GM12878 (cell line): ENCODE results near the gene TXNDC15. TPM values are rescaled to one million over a fixed set of nuclear protein-coding genes. Genes with fewer than 3 reads are reported as not detected.

ENCODE experiments used
- ATAC-seq: fragments of 200-7000 bp; cut with Tn5 transposase; 3 replicates; pipeline ENCODE4 v1.9.1; 2020; ENCODE audit warnings: mild to moderate bottlenecking, moderate library complexity
- BruUV-seq: library from RNA; stranded (reverse); fragments of 400-500 nt; replicated peaks from 2 replicates; lab custom pipeline; 2021; lab: Mats Ljungman, UMichigan
- CTCF ChIA-PET: fragments of 300-600 bp; sonication (Branson Sonifier 250); formaldehyde crosslinking; extraction: SDS; loops from one replicate; lab custom pipeline; 2021; ENCODE audit warnings: inconsistent platforms; lab: Yijun Ruan, JAX
- POLR2A ChIA-PET: fragments of 350-600 bp; formaldehyde crosslinking; extraction: SDS; loops from one replicate; lab custom pipeline; 2021; ENCODE audit warnings: inconsistent platforms; lab: Charles Lee
- RAD21 ChIA-PET: fragments of 300-600 bp; sonication (Branson Sonifier 250); formaldehyde crosslinking; loops from one replicate; lab custom pipeline; 2023; ENCODE audit warnings: antibody characterized with exemption; ENCODE audit not compliant: unreplicated experiment; lab: Charles Lee
- SMC1A ChIA-PET: fragments of 300-600 bp; sonication (Branson Sonifier 250); formaldehyde crosslinking; loops from one replicate; lab custom pipeline; 2023; ENCODE audit not compliant: unreplicated experiment, uncharacterized antibody; lab: Charles Lee
- DNase-seq: peaks from one replicate; pipeline ENCODE4 v3.0.0-alpha.2; 2011; ENCODE audit warnings: low read depth, low spot score
- FAIRE-seq: peaks from 3 replicates; lab custom pipeline; 2011; peaks lifted over from hg19 to GRCh38; lab: Jason Lieb, UNC
- H2AFZ ChIP-seq: 2 replicates; pipeline ENCODE4 v1.6.0; 2011; ENCODE audit warnings: low read depth, low read length, control low read depth; ENCODE audit not compliant: control insufficient read depth
- H3K27ac ChIP-seq: 2 replicates; pipeline ENCODE4 v1.5.1; 2011; ENCODE audit warnings: control low read depth; ENCODE audit not compliant: control insufficient read depth, insufficient read depth
- H3K27me3 ChIP-seq, 2 experiments: replicated peaks in 1 of 2; 2 replicates each; pipeline versions ENCODE4 v1.6.0 to v1.6.1; 2011; ENCODE audit warnings: low read length in 1 of 2; ENCODE audit not compliant: control insufficient read depth in 2 of 2, insufficient read depth in 2 of 2
- H3K36me3 ChIP-seq, 2 experiments: 2 replicates each; pipeline ENCODE4 v1.5.1; 2011; ENCODE audit warnings: low read length in 1 of 2; ENCODE audit not compliant: control insufficient read depth in 2 of 2, insufficient read depth in 2 of 2
- H3K4me1 ChIP-seq: 2 replicates; pipeline ENCODE4 v1.6.1; 2011; ENCODE audit warnings: mild to moderate bottlenecking, low read length, moderate library complexity, mixed read lengths; ENCODE audit not compliant: control insufficient read depth, insufficient read depth
- H3K4me2 ChIP-seq: 2 replicates; pipeline ENCODE4 v1.6.0; 2011; ENCODE audit warnings: control low read depth; ENCODE audit not compliant: control insufficient read depth, insufficient read depth
- H3K4me3 ChIP-seq: fragments of 200-600 bp; sonication (generic); 2 replicates; pipeline ENCODE4 v1.5.1; 2016
- H3K79me2 ChIP-seq: 2 replicates; pipeline ENCODE4 v1.6.0; 2011; ENCODE audit warnings: low read length; ENCODE audit not compliant: control insufficient read depth, insufficient read depth
- H3K9ac ChIP-seq: 2 replicates; pipeline ENCODE4 v1.8.0; 2011; ENCODE audit warnings: low read length, control low read depth, mixed read lengths; ENCODE audit not compliant: control insufficient read depth, insufficient read depth
- H3K9me3 ChIP-seq: replicated peaks from 3 replicates; pipeline ENCODE4 v1.5.1; 2011; ENCODE audit warnings: mild to moderate bottlenecking, low read length; ENCODE audit not compliant: control insufficient read depth, insufficient read depth
- H4K20me1 ChIP-seq: 2 replicates; pipeline ENCODE4 v1.6.0; 2011; ENCODE audit not compliant: control insufficient read depth, insufficient read depth
- BCLAF1 ChIP-seq: fragments of 450-650 bp; IDR thresholded peaks from 2 replicates; pipeline ENCODE4 v1.6.1; 2017; ENCODE audit warnings: antibody characterized with exemption, mild to moderate bottlenecking, moderate library complexity
- ELK1 ChIP-seq: IDR thresholded peaks from 2 replicates; pipeline ENCODE4 v1.6.1; 2012; ENCODE audit warnings: low read depth, low read length, improper control_type of control experiment
- HCFC1 ChIP-seq: fragments of 150-350 bp; IDR thresholded peaks from 2 replicates; pipeline ENCODE4 v1.6.1; 2014; ENCODE audit warnings: low read length
- HDGF ChIP-seq: fragments of 450-650 bp; IDR thresholded peaks from 2 replicates; pipeline ENCODE4 v1.6.1; 2016; ENCODE audit warnings: antibody characterized with exemption
- MXI1 ChIP-seq: fragments of 150-350 bp; IDR thresholded peaks from 2 replicates; pipeline ENCODE4 v1.6.1; 2011; ENCODE audit warnings: low read depth, mild to moderate bottlenecking, inconsistent platforms, low read length, improper control_type of control experiment
- MYB ChIP-seq: fragments of 150-350 bp; IDR thresholded peaks from 2 replicates; pipeline ENCODE4 v1.6.1; 2014; ENCODE audit warnings: mild to moderate bottlenecking, low read depth, low read length, borderline replicate concordance
- NR2C1 ChIP-seq: fragments of 450-650 bp; IDR thresholded peaks from 2 replicates; pipeline ENCODE4 v1.6.1; 2017; ENCODE audit warnings: antibody characterized with exemption, mild to moderate bottlenecking, moderate library complexity
- POLR2AphosphoS5 ChIP-seq: IDR thresholded peaks from 2 replicates; pipeline ENCODE4 v1.6.1; 2011; ENCODE audit warnings: mild to moderate bottlenecking, low read length, inconsistent platforms
- SMARCA5 ChIP-seq: fragments of 450-650 bp; IDR thresholded peaks from 2 replicates; pipeline ENCODE4 v1.6.1; 2017; ENCODE audit warnings: mild to moderate bottlenecking
- SP1 ChIP-seq: IDR thresholded peaks from one replicate; pipeline ENCODE4 v1.6.1; 2011; ENCODE audit warnings: low read depth, low read length
- TCF12 ChIP-seq: IDR thresholded peaks from 2 replicates; pipeline ENCODE4 v1.6.1; 2011; ENCODE audit warnings: low read depth, mild to moderate bottlenecking, low read length
- TCF7 ChIP-seq: IDR thresholded peaks from 2 replicates; pipeline ENCODE4 v1.6.1; 2014; ENCODE audit warnings: antibody characterized with exemption, borderline replicate concordance
- WGBS: methylation state at CpG from one replicate; pipeline ENCODE4 v1.1.6; 2016; ENCODE audit warnings: low lambda C conversion rate; ENCODE audit not compliant: insufficient replicate concordance, insufficient coverage; ENCODE audit errors: missing lambda C conversion rate; 5-methylcytosine and 5-hydroxymethylcytosine counted together
- in situ Hi-C: fragments of 300-500 bp; cut with MboI; formaldehyde crosslinking; loops from 9 replicates; pipeline ENCODE4 v1.14.3; 2018; ENCODE audit warnings: mixed read lengths
- intact Hi-C: fragments of 100-400 bp; cut with micrococcal nuclease; formaldehyde crosslinking; loops from one replicate; pipeline ENCODE4 v1.14.2; 2022; ENCODE audit not compliant: unreplicated experiment
- polyA plus RNA-seq, 11 experiments: library from polyadenylated mRNA; depleted of rRNA in 4 of 11; unstranded in 6 of 11; stranded (reverse) in 5 of 11; fragments of >200 nt; fragmentation: Nextera tagmentation in 4 of 11; fragmentation: Illumina TruSeq in 1 of 11; extraction: Ambion mirVana in 4 of 11; extraction: Trizol in 1 of 11; gene quantifications; 1 replicate in 1 of 11; 2 replicates in 10 of 11; pipeline versions ENCODE4 v1.2.1 to v1.2.3, GENCODE V29; 2011 to 2016; ENCODE audit warnings: inconsistent platforms in 2 of 11, missing spikeins in 2 of 11, low read depth in 1 of 11
- total RNA-seq, 4 experiments: library from RNA; depleted of rRNA in 3 of 4; stranded (reverse); fragments of >200 nt in 3 of 4; fragmentation: Illumina TruSeq in 1 of 4; extraction: Trizol in 1 of 4; gene quantifications; 2 replicates each; pipeline versions ENCODE4 v1.2.1 to v1.2.3, GENCODE V29; 2013 to 2021
- TF ChIP-seq, protein P1 (sequence below): IDR thresholded peaks from 2 replicates; pipeline ENCODE4 v1.6.1; 2012; ENCODE audit warnings: mild to moderate bottlenecking, low read depth, low read length
- TF ChIP-seq, protein P2 (sequence below): fragments of 450-650 bp; formaldehyde crosslinking; IDR thresholded peaks from 2 replicates; pipeline ENCODE4 v1.5.0; 2022; ENCODE audit warnings: mild to moderate bottlenecking, missing genetic modification characterization

Gene TXNDC15
- total and polyA plus RNA-seq, 10 of the 15 experiments (the other 5 are each of a cell fraction or from before 2014, with no cell fraction given) = 8.1 to 60.6 (median 38.1) TPM

GRCh38 chr5:134939500-134939899 is 65.3 kb downstream of the TXNDC15 start (continued):
- TF ChIP-seq, protein P1, sequence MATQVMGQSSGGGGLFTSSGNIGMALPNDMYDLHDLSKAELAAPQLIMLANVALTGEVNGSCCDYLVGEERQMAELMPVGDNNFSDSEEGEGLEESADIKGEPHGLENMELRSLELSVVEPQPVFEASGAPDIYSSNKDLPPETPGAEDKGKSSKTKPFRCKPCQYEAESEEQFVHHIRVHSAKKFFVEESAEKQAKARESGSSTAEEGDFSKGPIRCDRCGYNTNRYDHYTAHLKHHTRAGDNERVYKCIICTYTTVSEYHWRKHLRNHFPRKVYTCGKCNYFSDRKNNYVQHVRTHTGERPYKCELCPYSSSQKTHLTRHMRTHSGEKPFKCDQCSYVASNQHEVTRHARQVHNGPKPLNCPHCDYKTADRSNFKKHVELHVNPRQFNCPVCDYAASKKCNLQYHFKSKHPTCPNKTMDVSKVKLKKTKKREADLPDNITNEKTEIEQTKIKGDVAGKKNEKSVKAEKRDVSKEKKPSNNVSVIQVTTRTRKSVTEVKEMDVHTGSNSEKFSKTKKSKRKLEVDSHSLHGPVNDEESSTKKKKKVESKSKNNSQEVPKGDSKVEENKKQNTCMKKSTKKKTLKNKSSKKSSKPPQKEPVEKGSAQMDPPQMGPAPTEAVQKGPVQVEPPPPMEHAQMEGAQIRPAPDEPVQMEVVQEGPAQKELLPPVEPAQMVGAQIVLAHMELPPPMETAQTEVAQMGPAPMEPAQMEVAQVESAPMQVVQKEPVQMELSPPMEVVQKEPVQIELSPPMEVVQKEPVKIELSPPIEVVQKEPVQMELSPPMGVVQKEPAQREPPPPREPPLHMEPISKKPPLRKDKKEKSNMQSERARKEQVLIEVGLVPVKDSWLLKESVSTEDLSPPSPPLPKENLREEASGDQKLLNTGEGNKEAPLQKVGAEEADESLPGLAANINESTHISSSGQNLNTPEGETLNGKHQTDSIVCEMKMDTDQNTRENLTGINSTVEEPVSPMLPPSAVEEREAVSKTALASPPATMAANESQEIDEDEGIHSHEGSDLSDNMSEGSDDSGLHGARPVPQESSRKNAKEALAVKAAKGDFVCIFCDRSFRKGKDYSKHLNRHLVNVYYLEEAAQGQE = no peak
- TF ChIP-seq HDGF (no peak), TCF7 (no peak), SMARCA5 (no peak), HCFC1 (no peak), NR2C1 (no peak), MXI1 (no peak), MYB (no peak)

DNA sequence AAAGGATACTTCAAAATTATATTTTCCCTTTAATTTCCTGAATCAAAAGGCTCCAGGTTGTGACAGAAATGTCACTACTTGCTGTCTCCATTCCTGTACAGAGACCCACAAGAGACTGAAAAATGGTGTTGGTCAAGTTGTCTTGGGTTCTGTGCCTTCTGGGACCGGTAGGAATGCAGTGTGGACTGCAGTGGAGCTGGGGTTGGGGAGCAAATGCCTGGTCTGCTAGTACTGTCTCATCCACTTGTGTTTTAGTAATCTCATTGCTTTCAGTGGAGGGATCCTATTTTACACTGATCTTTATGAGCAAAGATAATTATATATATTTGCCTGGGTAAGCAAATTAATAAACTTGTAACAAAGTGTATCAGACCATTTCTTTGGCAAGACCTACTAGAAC is 69.4 kb downstream of the TXNDC15 start:
- Histone ChIP-seq H3K27me3 (no peaks in the 10 kb centered on the region), H2AFZ (no peak overlapping the region), H3K9ac (no peak overlapping the region), H3K4me3 (no peak overlapping the region), H3K27ac (no peak overlapping the region), H3K9me3 (no peaks in the 10 kb centered on the region), H3K36me3 (no peaks in the 10 kb centered on the region), H4K20me1 (no peaks in the 10 kb centered on the region), H3K4me1 (no peaks in the 10 kb centered on the region), H3K4me2 (no peak overlapping the region), H3K79me2 (no peaks in the 10 kb centered on the region)
- ATAC-seq (no peak), DNase-seq (no peak), FAIRE-seq (no peak)
- WGBS = 94% methylated on average over 1 of the region's 1 CpG
- no TSS peak for BruUV-seq
- CTCF ChIA-PET = no interaction called here
- intact Hi-C loops (no loop called here), in situ Hi-C loops (no loop called here)
- POLR2A ChIA-PET = no interaction called here
- RAD21 ChIA-PET = no interaction called here
- SMC1A ChIA-PET = no interaction called here
- TF ChIP-seq ELK1 (no peak), TCF12 (no peak), POLR2AphosphoS5 (no peak), SP1 (no peak), BCLAF1 (no peak)
- TF ChIP-seq, protein P2, sequence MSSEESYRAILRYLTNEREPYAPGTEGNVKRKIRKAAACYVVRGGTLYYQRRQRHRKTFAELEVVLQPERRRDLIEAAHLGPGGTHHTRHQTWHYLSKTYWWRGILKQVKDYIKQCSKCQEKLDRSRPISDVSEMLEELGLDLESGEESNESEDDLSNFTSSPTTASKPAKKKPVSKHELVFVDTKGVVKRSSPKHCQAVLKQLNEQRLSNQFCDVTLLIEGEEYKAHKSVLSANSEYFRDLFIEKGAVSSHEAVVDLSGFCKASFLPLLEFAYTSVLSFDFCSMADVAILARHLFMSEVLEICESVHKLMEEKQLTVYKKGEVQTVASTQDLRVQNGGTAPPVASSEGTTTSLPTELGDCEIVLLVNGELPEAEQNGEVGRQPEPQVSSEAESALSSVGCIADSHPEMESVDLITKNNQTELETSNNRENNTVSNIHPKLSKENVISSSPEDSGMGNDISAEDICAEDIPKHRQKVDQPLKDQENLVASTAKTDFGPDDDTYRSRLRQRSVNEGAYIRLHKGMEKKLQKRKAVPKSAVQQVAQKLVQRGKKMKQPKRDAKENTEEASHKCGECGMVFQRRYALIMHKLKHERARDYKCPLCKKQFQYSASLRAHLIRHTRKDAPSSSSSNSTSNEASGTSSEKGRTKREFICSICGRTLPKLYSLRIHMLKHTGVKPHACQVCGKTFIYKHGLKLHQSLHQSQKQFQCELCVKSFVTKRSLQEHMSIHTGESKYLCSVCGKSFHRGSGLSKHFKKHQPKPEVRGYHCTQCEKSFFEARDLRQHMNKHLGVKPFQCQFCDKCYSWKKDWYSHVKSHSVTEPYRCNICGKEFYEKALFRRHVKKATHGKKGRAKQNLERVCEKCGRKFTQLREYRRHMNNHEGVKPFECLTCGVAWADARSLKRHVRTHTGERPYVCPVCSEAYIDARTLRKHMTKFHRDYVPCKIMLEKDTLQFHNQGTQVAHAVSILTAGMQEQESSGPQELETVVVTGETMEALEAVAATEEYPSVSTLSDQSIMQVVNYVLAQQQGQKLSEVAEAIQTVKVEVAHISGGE (CRISPR knock-in tag) = no peak
